IMR-90 (cell line): ENCODE measurements around the gene MAGI1. TPM values are rescaled to one million over a fixed set of nuclear protein-coding genes. Genes with fewer than 3 reads are reported as not detected.

ENCODE experiments used
- ATAC-seq: fragments of 200-7000 bp; cut with Tn5 transposase; 2 replicates; pipeline ENCODE4 v1.9.1; 2020; ENCODE audit warnings: low read depth, mild to moderate bottlenecking, moderate library complexity
- BruUV-seq: library from RNA; stranded (reverse); fragments of 400-500 nt; replicated peaks from 2 replicates; lab custom pipeline; 2021; lab: Mats Ljungman, UMichigan
- CTCF ChIA-PET: fragments of 300-600 bp; formaldehyde crosslinking; extraction: SDS; loops from one replicate; lab custom pipeline; 2021; ENCODE audit warnings: antibody characterized with exemption; lab: Yijun Ruan, JAX
- POLR2A ChIA-PET: fragments of 300-600 bp; sonication (Branson Sonifier 250); formaldehyde crosslinking; loops from one replicate; lab custom pipeline; 2022; ENCODE audit warnings: antibody characterized with exemption; ENCODE audit not compliant: unreplicated experiment; lab: Charles Lee
- DNase-seq: peaks from one replicate; pipeline ENCODE4 v3.0.0; 2013
- H2AFZ ChIP-seq: replicated peaks from 2 replicates; pipeline ENCODE3; 2013; ENCODE audit warnings: low read length, mild to moderate bottlenecking; ENCODE audit not compliant: poor library complexity
- H2AK5ac ChIP-seq: 2 replicates; pipeline ENCODE4 v1.6.1; 2013; ENCODE audit warnings: low read depth, low read length, inconsistent platforms
- H2AK9ac ChIP-seq: replicated peaks from 2 replicates; pipeline ENCODE3; 2013; ENCODE audit warnings: mild to moderate bottlenecking, low read depth, low read length, moderate library complexity; ENCODE audit not compliant: poor library complexity
- H2BK120ac ChIP-seq: 2 replicates; pipeline ENCODE4 v1.6.1; 2013; ENCODE audit warnings: low read depth, low read length, inconsistent platforms
- H2BK15ac ChIP-seq: 3 replicates; pipeline ENCODE4 v1.6.1; 2013; ENCODE audit warnings: low read depth, low read length, inconsistent platforms
- H2BK20ac ChIP-seq: 2 replicates; pipeline ENCODE4 v1.6.1; 2013; ENCODE audit warnings: low read depth, mild to moderate bottlenecking, inconsistent platforms, low read length, moderate library complexity
- H2BK5ac ChIP-seq: 2 replicates; pipeline ENCODE4 v1.6.1; 2013; ENCODE audit warnings: mild to moderate bottlenecking, low read depth, low read length, inconsistent platforms; ENCODE audit not compliant: poor library complexity, severe bottlenecking
- H3K14ac ChIP-seq: replicated peaks from 2 replicates; pipeline ENCODE4 v1.6.1; 2013; ENCODE audit warnings: low read depth, low read length, inconsistent platforms
- H3K18ac ChIP-seq: 2 replicates; pipeline ENCODE4 v1.6.1; 2013; ENCODE audit warnings: low read depth, low read length, control low read depth
- H3K23ac ChIP-seq: 2 replicates; pipeline ENCODE4 v1.6.1; 2013; ENCODE audit warnings: low read depth, low read length, inconsistent platforms
- H3K27ac ChIP-seq: 2 replicates; pipeline ENCODE4 v1.5.1; 2013; ENCODE audit warnings: mild to moderate bottlenecking, control low read depth, low read length; ENCODE audit not compliant: insufficient read depth
- H3K27me3 ChIP-seq: 2 replicates; pipeline ENCODE4 v1.6.1; 2013; ENCODE audit warnings: low read length; ENCODE audit not compliant: control insufficient read depth, insufficient read depth
- H3K36me3 ChIP-seq: 2 replicates; pipeline ENCODE4 v1.6.1; 2013; ENCODE audit warnings: low read length, mixed read lengths; ENCODE audit not compliant: control insufficient read depth, insufficient read depth
- H3K4ac ChIP-seq: 2 replicates; pipeline ENCODE4 v1.6.1; 2013; ENCODE audit warnings: low read depth, low read length, inconsistent platforms
- H3K4me1 ChIP-seq: 2 replicates; pipeline ENCODE4 v1.6.1; 2013; ENCODE audit warnings: low read length, mixed read lengths; ENCODE audit not compliant: control insufficient read depth, insufficient read depth
- H3K4me2 ChIP-seq: 2 replicates; pipeline ENCODE4 v1.6.1; 2013; ENCODE audit warnings: low read depth, mild to moderate bottlenecking, control low read depth, low read length, moderate library complexity
- H3K4me3 ChIP-seq: 2 replicates; pipeline ENCODE4 v1.5.1; 2013; ENCODE audit warnings: low read depth, mild to moderate bottlenecking, control low read depth, low read length, moderate library complexity; ENCODE audit not compliant: insufficient read depth
- H3K56ac ChIP-seq: 2 replicates; pipeline ENCODE4 v1.6.1; 2013; ENCODE audit warnings: low read length, inconsistent platforms; ENCODE audit not compliant: insufficient read depth; ENCODE audit errors: extremely low read depth
- H3K79me1 ChIP-seq, 2 experiments: 2 replicates each; pipeline ENCODE4 v1.6.1; 2013; ENCODE audit warnings: low read length in 2 of 2, inconsistent platforms in 1 of 2, low read depth in 1 of 2
- H3K9ac ChIP-seq: 2 replicates; pipeline ENCODE4 v1.6.1; 2013; ENCODE audit warnings: low read depth, low read length, control low read depth
- H3K9me1 ChIP-seq: 2 replicates; pipeline ENCODE4 v1.6.1; 2013; ENCODE audit warnings: low read length, inconsistent platforms; ENCODE audit not compliant: insufficient read depth
- H3K9me3 ChIP-seq: 2 replicates; pipeline ENCODE4 v1.6.1; 2013; ENCODE audit warnings: low read length; ENCODE audit not compliant: control insufficient read depth, insufficient read depth
- H4K20me1 ChIP-seq: 2 replicates; pipeline ENCODE4 v1.6.1; 2013; ENCODE audit warnings: low read length, inconsistent platforms; ENCODE audit not compliant: insufficient read depth
- H4K5ac ChIP-seq: 2 replicates; pipeline ENCODE4 v1.6.1; 2013; ENCODE audit warnings: mild to moderate bottlenecking, low read depth, low read length, control low read depth
- H4K8ac ChIP-seq, 2 experiments: 2 replicates each; pipeline ENCODE4 v1.6.1; 2013; ENCODE audit warnings: low read depth in 2 of 2, low read length in 2 of 2, control low read depth in 1 of 2, inconsistent platforms in 1 of 2
- H4K91ac ChIP-seq: 2 replicates; pipeline ENCODE4 v1.6.1; 2013; ENCODE audit warnings: low read depth, low read length, inconsistent platforms; ENCODE audit not compliant: insufficient read depth
- BHLHE40 ChIP-seq: fragments of 150-350 bp; IDR thresholded peaks from 2 replicates; pipeline ENCODE4 v1.6.1; 2016; ENCODE audit warnings: mild to moderate bottlenecking, low read depth, low read length
- CEBPB ChIP-seq: IDR thresholded peaks from 2 replicates; pipeline ENCODE4 v1.6.1; 2012; ENCODE audit warnings: low read depth, low read length, improper control_type of control experiment
- CHD1 ChIP-seq: IDR thresholded peaks from 2 replicates; pipeline ENCODE4 v1.6.1; 2012; ENCODE audit warnings: low read depth, low read length, improper control_type of control experiment
- FOS ChIP-seq: fragments of 150-350 bp; IDR thresholded peaks from 2 replicates; pipeline ENCODE4 v1.6.1; 2016; ENCODE audit warnings: low read depth, low read length
- MAFK ChIP-seq: IDR thresholded peaks from 2 replicates; pipeline ENCODE4 v1.6.1; 2012; ENCODE audit warnings: low read depth, low read length, improper control_type of control experiment
- MAZ ChIP-seq: IDR thresholded peaks from 2 replicates; pipeline ENCODE4 v1.6.1; 2012; ENCODE audit warnings: low read depth, mild to moderate bottlenecking, low read length, improper control_type of control experiment, moderate library complexity, borderline replicate concordance
- MXI1 ChIP-seq: IDR thresholded peaks from 2 replicates; pipeline ENCODE4 v1.6.1; 2012; ENCODE audit warnings: low read depth, mild to moderate bottlenecking, low read length, moderate library complexity, borderline replicate concordance
- NFE2L2 ChIP-seq: fragments of 150-350 bp; IDR thresholded peaks from 2 replicates; pipeline ENCODE4 v1.6.1; 2016; ENCODE audit warnings: low read depth, mild to moderate bottlenecking, low read length
- POLR2A ChIP-seq: IDR thresholded peaks from 2 replicates; pipeline ENCODE4 v1.6.1; 2012; ENCODE audit warnings: mild to moderate bottlenecking, low read depth, low read length
- RAD21 ChIP-seq: IDR thresholded peaks from 2 replicates; pipeline ENCODE4 v1.6.1; 2012; ENCODE audit warnings: low read length, improper control_type of control experiment
- RCOR1 ChIP-seq: IDR thresholded peaks from 2 replicates; pipeline ENCODE4 v1.6.1; 2012; ENCODE audit warnings: mild to moderate bottlenecking, low read length, improper control_type of control experiment; ENCODE audit not compliant: insufficient replicate concordance
- RFX5 ChIP-seq: IDR thresholded peaks from 2 replicates; pipeline ENCODE4 v1.8.0; 2012; ENCODE audit warnings: low read depth, mild to moderate bottlenecking, low read length, moderate library complexity
- SMC3 ChIP-seq: fragments of 150-350 bp; IDR thresholded peaks from 2 replicates; pipeline ENCODE4 v1.6.1; 2016; ENCODE audit warnings: low read depth, mild to moderate bottlenecking, antibody characterized with exemption, low read length, moderate library complexity
- WGBS, 2 experiments: methylation state at CpG; one replicate each; pipeline versions ENCODE4 v1.1.5 to v1.1.7; 2013; ENCODE audit warnings: missing lambda C conversion rate in 2 of 2; ENCODE audit not compliant: insufficient read length in 1 of 2; ENCODE audit errors: extremely low coverage in 2 of 2; 5-methylcytosine and 5-hydroxymethylcytosine counted together
- dilution Hi-C: fragments of 300-500 bp; cut with HindIII; formaldehyde crosslinking; loops from one replicate; pipeline ENCODE4 v1.14.3; 2018; ENCODE audit warnings: low sequenced_read_pairs; ENCODE audit not compliant: unreplicated experiment
- in situ Hi-C: fragments of 300-500 bp; cut with MboI; formaldehyde crosslinking; loops from 3 replicates; pipeline ENCODE4 v1.14.3; 2019; ENCODE audit warnings: low sequenced_read_pairs, inconsistent platforms, mixed read lengths
- intact Hi-C: fragments of 100-400 bp; cut with micrococcal nuclease; formaldehyde crosslinking; loops from 2 replicates; pipeline ENCODE4 v1.10.0; 2022
- polyA plus RNA-seq, 3 experiments: library from polyadenylated mRNA; depleted of rRNA; stranded (reverse); fragments of >200 nt; gene quantifications; 2 replicates each; pipeline ENCODE4 v1.2.3, GENCODE V29; 2012; ENCODE audit warnings: low replicate concordance in 1 of 3
- total RNA-seq: library from RNA; depleted of rRNA; stranded (reverse); fragments of >200 nt; gene quantifications from 2 replicates; pipeline ENCODE4 v1.2.3, GENCODE V29; 2012
- TF ChIP-seq, protein P1 (sequence below): conservative IDR thresholded peaks from 2 replicates; pipeline ENCODE4 v1.5.1; 2012; ENCODE audit warnings: mild to moderate bottlenecking, low read depth, low read length, improper control_type of control experiment
- TF ChIP-seq, protein P2 (sequence below): fragments of 150-350 bp; IDR thresholded peaks from 2 replicates; pipeline ENCODE4 v1.6.1; 2016; ENCODE audit warnings: low read depth, mild to moderate bottlenecking, low read length, moderate library complexity, borderline replicate concordance
- TF ChIP-seq, protein P3 (sequence below): fragments of 150-350 bp; IDR thresholded peaks from 2 replicates; pipeline ENCODE4 v1.6.1; 2017; ENCODE audit warnings: mild to moderate bottlenecking, antibody characterized with exemption, low read length, low read depth

MAGI1 gene
- total and polyA plus RNA-seq, 2 of the 4 experiments (the other 2 are of a cell fraction) = 14.5 to 24.2 TPM

GRCh38 chr3:65938147-65938546 is 100.6 kb downstream of the MAGI1 start:
- Histone ChIP-seq H3K79me1 (peaks cover 36 to 55% of the 10 kb centered on the region in 2 experiments), H2AFZ (no peak overlapping the region), H3K9me3 (peaks cover 2% of the 10 kb centered on the region), H3K4ac (no peak overlapping the region), H3K27ac (no peak overlapping the region), H3K27me3 (no peaks in the 10 kb centered on the region), H3K4me1 (peaks cover 2% of the 10 kb centered on the region; the same call in 1 of the 2 replicates), H3K36me3 (no peaks in the 10 kb centered on the region), H3K18ac (no peak overlapping the region), H3K9me1 (peaks cover 4% of the 10 kb centered on the region; the same call in 1 of the 2 replicates), H4K91ac (no peak overlapping the region), H2AK5ac (no peak overlapping the region), H4K20me1 (no peaks in the 10 kb centered on the region; the same call in 1 of the 2 replicates), H3K56ac (no peak overlapping the region), H3K14ac (no peak overlapping the region), H2BK15ac (no peak overlapping the region), H2BK20ac (no peak overlapping the region), H3K23ac (no peak overlapping the region), H4K8ac (no peak overlapping the region), H3K9ac (no peak overlapping the region), H2AK9ac (no peak overlapping the region), H3K4me2 (no peak overlapping the region), H3K4me3 (no peak overlapping the region), H4K5ac (no peak overlapping the region), H2BK120ac (no peak overlapping the region), H2BK5ac (no peak overlapping the region)
- DNase-seq (no peak), ATAC-seq (no peak)
- in situ Hi-C loops (no loop called here), intact Hi-C loops (no loop called here), dilution Hi-C loops (no loop called here)
- TF ChIP-seq, protein P1, sequence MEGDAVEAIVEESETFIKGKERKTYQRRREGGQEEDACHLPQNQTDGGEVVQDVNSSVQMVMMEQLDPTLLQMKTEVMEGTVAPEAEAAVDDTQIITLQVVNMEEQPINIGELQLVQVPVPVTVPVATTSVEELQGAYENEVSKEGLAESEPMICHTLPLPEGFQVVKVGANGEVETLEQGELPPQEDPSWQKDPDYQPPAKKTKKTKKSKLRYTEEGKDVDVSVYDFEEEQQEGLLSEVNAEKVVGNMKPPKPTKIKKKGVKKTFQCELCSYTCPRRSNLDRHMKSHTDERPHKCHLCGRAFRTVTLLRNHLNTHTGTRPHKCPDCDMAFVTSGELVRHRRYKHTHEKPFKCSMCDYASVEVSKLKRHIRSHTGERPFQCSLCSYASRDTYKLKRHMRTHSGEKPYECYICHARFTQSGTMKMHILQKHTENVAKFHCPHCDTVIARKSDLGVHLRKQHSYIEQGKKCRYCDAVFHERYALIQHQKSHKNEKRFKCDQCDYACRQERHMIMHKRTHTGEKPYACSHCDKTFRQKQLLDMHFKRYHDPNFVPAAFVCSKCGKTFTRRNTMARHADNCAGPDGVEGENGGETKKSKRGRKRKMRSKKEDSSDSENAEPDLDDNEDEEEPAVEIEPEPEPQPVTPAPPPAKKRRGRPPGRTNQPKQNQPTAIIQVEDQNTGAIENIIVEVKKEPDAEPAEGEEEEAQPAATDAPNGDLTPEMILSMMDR = no peak
- no peak for TF ChIP-seq POLR2A
- TF ChIP-seq CHD1 = no peak
- no peak for TF ChIP-seq MAFK
- no peak for TF ChIP-seq MXI1
- TF ChIP-seq RAD21 = no peak
- TF ChIP-seq, protein P2, sequence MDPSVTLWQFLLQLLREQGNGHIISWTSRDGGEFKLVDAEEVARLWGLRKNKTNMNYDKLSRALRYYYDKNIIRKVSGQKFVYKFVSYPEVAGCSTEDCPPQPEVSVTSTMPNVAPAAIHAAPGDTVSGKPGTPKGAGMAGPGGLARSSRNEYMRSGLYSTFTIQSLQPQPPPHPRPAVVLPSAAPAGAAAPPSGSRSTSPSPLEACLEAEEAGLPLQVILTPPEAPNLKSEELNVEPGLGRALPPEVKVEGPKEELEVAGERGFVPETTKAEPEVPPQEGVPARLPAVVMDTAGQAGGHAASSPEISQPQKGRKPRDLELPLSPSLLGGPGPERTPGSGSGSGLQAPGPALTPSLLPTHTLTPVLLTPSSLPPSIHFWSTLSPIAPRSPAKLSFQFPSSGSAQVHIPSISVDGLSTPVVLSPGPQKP = no peak
- no peak for TF ChIP-seq CEBPB
- no peak for TF ChIP-seq NFE2L2
- no peak for TF ChIP-seq RFX5
- no peak for TF ChIP-seq FOS
- no peak for TF ChIP-seq SMC3
- TF ChIP-seq BHLHE40 = no peak
- TF ChIP-seq, protein P3, sequence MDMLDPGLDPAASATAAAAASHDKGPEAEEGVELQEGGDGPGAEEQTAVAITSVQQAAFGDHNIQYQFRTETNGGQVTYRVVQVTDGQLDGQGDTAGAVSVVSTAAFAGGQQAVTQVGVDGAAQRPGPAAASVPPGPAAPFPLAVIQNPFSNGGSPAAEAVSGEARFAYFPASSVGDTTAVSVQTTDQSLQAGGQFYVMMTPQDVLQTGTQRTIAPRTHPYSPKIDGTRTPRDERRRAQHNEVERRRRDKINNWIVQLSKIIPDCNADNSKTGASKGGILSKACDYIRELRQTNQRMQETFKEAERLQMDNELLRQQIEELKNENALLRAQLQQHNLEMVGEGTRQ = no peak
- no peak for TF ChIP-seq MAZ
- TF ChIP-seq RCOR1 = no peak
- no TSS peak for BruUV-seq
- POLR2A ChIA-PET = no interaction called here
- CTCF ChIA-PET = no interaction called here
- no CpG with 5 or more reads among the region's 1 CpG for WGBS, 2 experiments
